ENCODE data around the gene XXYLT1. TPM values are rescaled to one million over a fixed set of nuclear protein-coding genes. Genes with fewer than 3 reads are reported as not detected.

The XXYLT1 gene
- total and polyA plus RNA-seq, 9 of the 15 experiments (the other 6 are each of a cell fraction or from before 2014, with no cell fraction given): 1.9 to 18.9 (median 15.0) TPM

DNA sequence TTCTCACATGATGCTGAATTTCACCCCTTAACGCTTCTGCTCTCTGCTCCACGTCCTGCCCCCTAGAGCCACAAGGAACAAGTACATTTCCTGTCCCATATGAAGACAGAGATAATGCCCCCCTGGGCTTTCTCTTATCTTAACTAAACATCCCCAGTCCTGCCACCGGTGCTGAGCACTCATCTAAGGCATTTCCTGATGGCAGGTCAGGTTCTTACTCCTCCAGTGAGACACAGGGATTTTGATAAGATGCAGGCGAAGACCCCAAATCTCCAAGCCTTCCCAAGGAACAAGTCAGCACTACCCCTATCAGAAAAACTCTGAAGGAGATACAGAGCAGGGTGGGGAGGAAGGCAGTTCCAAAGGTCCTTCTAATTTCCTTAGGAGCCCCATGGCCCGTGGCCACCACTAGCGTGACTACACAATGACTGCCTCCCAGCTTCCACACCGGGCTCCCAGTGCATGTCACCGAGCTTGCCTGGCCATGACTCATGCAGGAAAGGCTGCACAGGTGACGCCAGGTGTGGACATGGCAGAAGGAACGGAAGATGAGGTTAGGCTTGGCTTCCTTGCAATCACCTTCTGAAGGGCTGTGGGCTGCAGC, 152.9 kb downstream of the XXYLT1 start (continued):
- TF ChIP-seq BCL6 (CRISPR knock-in tag; IDR thresholded peaks at IDR 0.05) (no peak), BRCA1 (IDR thresholded peaks at IDR 0.05) (no peak), BRCA1 (CRISPR knock-in tag; IDR thresholded peaks at IDR 0.05) (no peak), TRIM24 (IDR thresholded peaks at IDR 0.05) (peak; percentile 71 to 83; a peak in 3 of 4 replicates), HNRNPUL1 (IDR thresholded peaks at IDR 0.05; ENCODE audit: low read length) (no peak), FOXK2 (conservative IDR thresholded peaks at IDR 0.05 in 1 of 2, IDR thresholded peaks at IDR 0.05 in 1 of 2; ENCODE audit: low read depth in 2 of 2) (no peak; a peak in 1 of 4 replicates), BRD9 (IDR thresholded peaks at IDR 0.05; ENCODE audit: low read depth, partially characterized antibody) (peak; percentile 76), CSDE1 (IDR thresholded peaks at IDR 0.05) (no peak), ZNF436 (CRISPR knock-in tag; IDR thresholded peaks at IDR 0.05) (no peak), MCM3 (IDR thresholded peaks at IDR 0.05) (no peak), ZNF12 (CRISPR knock-in tag; IDR thresholded peaks at IDR 0.05) (no peak), TOE1 (IDR thresholded peaks at IDR 0.05; ENCODE audit: borderline replicate concordance) (peak; percentile 45; the same call in 1 of the 2 replicates), TOE1 (CRISPR knock-in tag; IDR thresholded peaks at IDR 0.05; ENCODE audit: borderline replicate concordance, low read depth) (no peak), ZNF408 (CRISPR knock-in tag; IDR thresholded peaks at IDR 0.05; ENCODE audit: low read depth) (no peak), MED1 (CRISPR knock-in tag; IDR thresholded peaks at IDR 0.05; ENCODE audit: borderline replicate concordance) (no peak), MEF2D (tag; conservative IDR thresholded peaks at IDR 0.05; ENCODE audit: low read depth) (0 out of 2 replicates have a peak, but pooled peaks have one; percentile 56), PTBP1 (IDR thresholded peaks at IDR 0.05; ENCODE audit: low read depth, low read length) (no peak), E2F3 (CRISPR knock-in tag; IDR thresholded peaks at IDR 0.05) (no peak), ZNF830 (CRISPR knock-in tag; IDR thresholded peaks at IDR 0.05) (no peak)
- TF ChIP-seq, protein P1, sequence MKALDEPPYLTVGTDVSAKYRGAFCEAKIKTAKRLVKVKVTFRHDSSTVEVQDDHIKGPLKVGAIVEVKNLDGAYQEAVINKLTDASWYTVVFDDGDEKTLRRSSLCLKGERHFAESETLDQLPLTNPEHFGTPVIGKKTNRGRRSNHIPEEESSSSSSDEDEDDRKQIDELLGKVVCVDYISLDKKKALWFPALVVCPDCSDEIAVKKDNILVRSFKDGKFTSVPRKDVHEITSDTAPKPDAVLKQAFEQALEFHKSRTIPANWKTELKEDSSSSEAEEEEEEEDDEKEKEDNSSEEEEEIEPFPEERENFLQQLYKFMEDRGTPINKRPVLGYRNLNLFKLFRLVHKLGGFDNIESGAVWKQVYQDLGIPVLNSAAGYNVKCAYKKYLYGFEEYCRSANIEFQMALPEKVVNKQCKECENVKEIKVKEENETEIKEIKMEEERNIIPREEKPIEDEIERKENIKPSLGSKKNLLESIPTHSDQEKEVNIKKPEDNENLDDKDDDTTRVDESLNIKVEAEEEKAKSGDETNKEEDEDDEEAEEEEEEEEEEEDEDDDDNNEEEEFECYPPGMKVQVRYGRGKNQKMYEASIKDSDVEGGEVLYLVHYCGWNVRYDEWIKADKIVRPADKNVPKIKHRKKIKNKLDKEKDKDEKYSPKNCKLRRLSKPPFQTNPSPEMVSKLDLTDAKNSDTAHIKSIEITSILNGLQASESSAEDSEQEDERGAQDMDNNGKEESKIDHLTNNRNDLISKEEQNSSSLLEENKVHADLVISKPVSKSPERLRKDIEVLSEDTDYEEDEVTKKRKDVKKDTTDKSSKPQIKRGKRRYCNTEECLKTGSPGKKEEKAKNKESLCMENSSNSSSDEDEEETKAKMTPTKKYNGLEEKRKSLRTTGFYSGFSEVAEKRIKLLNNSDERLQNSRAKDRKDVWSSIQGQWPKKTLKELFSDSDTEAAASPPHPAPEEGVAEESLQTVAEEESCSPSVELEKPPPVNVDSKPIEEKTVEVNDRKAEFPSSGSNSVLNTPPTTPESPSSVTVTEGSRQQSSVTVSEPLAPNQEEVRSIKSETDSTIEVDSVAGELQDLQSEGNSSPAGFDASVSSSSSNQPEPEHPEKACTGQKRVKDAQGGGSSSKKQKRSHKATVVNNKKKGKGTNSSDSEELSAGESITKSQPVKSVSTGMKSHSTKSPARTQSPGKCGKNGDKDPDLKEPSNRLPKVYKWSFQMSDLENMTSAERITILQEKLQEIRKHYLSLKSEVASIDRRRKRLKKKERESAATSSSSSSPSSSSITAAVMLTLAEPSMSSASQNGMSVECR (CRISPR knock-in tag; IDR thresholded peaks at IDR 0.05): no peak
- TF ChIP-seq, protein P2, sequence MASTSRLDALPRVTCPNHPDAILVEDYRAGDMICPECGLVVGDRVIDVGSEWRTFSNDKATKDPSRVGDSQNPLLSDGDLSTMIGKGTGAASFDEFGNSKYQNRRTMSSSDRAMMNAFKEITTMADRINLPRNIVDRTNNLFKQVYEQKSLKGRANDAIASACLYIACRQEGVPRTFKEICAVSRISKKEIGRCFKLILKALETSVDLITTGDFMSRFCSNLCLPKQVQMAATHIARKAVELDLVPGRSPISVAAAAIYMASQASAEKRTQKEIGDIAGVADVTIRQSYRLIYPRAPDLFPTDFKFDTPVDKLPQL (IDR thresholded peaks at IDR 0.05; ENCODE audit: extremely low read depth, insufficient read length): no peak
- TF ChIP-seq, protein P3, sequence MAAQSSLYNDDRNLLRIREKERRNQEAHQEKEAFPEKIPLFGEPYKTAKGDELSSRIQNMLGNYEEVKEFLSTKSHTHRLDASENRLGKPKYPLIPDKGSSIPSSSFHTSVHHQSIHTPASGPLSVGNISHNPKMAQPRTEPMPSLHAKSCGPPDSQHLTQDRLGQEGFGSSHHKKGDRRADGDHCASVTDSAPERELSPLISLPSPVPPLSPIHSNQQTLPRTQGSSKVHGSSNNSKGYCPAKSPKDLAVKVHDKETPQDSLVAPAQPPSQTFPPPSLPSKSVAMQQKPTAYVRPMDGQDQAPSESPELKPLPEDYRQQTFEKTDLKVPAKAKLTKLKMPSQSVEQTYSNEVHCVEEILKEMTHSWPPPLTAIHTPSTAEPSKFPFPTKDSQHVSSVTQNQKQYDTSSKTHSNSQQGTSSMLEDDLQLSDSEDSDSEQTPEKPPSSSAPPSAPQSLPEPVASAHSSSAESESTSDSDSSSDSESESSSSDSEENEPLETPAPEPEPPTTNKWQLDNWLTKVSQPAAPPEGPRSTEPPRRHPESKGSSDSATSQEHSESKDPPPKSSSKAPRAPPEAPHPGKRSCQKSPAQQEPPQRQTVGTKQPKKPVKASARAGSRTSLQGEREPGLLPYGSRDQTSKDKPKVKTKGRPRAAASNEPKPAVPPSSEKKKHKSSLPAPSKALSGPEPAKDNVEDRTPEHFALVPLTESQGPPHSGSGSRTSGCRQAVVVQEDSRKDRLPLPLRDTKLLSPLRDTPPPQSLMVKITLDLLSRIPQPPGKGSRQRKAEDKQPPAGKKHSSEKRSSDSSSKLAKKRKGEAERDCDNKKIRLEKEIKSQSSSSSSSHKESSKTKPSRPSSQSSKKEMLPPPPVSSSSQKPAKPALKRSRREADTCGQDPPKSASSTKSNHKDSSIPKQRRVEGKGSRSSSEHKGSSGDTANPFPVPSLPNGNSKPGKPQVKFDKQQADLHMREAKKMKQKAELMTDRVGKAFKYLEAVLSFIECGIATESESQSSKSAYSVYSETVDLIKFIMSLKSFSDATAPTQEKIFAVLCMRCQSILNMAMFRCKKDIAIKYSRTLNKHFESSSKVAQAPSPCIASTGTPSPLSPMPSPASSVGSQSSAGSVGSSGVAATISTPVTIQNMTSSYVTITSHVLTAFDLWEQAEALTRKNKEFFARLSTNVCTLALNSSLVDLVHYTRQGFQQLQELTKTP (IDR thresholded peaks at IDR 0.05; ENCODE audit: low read depth in 1 of 2, partially characterized antibody in 2 of 2): no peak

Measured in K562 (cell line).